GM12878 (cell line): ENCODE data around the gene SNX21. TPM values are rescaled to one million over a fixed set of nuclear protein-coding genes. Genes with fewer than 3 reads are reported as not detected.

Source experiments
- ASH2L ChIP-seq: fragments of 300-600, 200-600 bp; sonication (generic); IDR thresholded peaks from 2 replicates; pipeline ENCODE4 v1.6.1; 2017; ENCODE audit warnings: low read depth, mild to moderate bottlenecking, borderline replicate concordance
- E4F1 ChIP-seq: fragments of 450-650 bp; IDR thresholded peaks from 2 replicates; pipeline ENCODE4 v1.6.1; 2018; ENCODE audit warnings: borderline replicate concordance, mild to moderate bottlenecking; ENCODE audit not compliant: partially characterized antibody
- EGR1 ChIP-seq, 2 experiments: IDR thresholded peaks; 1 replicate in 1 of 2; 2 replicates in 1 of 2; pipeline ENCODE4 v1.6.1; 2011 to 2012; ENCODE audit warnings: low read depth in 2 of 2, low read length in 2 of 2, borderline replicate concordance in 1 of 2, mild to moderate bottlenecking in 1 of 2, moderate library complexity in 1 of 2
- HDAC6 ChIP-seq: fragments of 200-600 bp; sonication (generic); IDR thresholded peaks from one replicate; pipeline ENCODE4 v1.8.0; 2017; ENCODE audit warnings: antibody characterized with exemption; ENCODE audit not compliant: unreplicated experiment
- HDGF ChIP-seq: fragments of 450-650 bp; IDR thresholded peaks from 2 replicates; pipeline ENCODE4 v1.6.1; 2016; ENCODE audit warnings: antibody characterized with exemption
- MYC ChIP-seq: IDR thresholded peaks from 2 replicates; pipeline ENCODE4 v1.6.1; 2011; ENCODE audit warnings: mild to moderate bottlenecking, low read length, moderate library complexity, inconsistent platforms; ENCODE audit not compliant: insufficient read depth, insufficient replicate concordance, insufficient read length, severe bottlenecking
- NFYA ChIP-seq: IDR thresholded peaks from 2 replicates; pipeline ENCODE4 v1.6.1; 2011; ENCODE audit warnings: low read depth, mild to moderate bottlenecking, low read length, improper control_type of control experiment, borderline replicate concordance
- NR2C1 ChIP-seq: fragments of 450-650 bp; IDR thresholded peaks from 2 replicates; pipeline ENCODE4 v1.6.1; 2017; ENCODE audit warnings: antibody characterized with exemption, mild to moderate bottlenecking, moderate library complexity
- SIN3A ChIP-seq: IDR thresholded peaks from 2 replicates; pipeline ENCODE4 v1.6.1; 2012; ENCODE audit warnings: low read depth, low read length, improper control_type of control experiment
- TARDBP ChIP-seq: IDR thresholded peaks from 2 replicates; pipeline ENCODE4 v1.6.1; 2016; ENCODE audit warnings: borderline replicate concordance
- TCF3 ChIP-seq: IDR thresholded peaks from 2 replicates; pipeline ENCODE4 v1.6.1; 2012; ENCODE audit warnings: low read depth, mild to moderate bottlenecking, low read length, borderline replicate concordance; ENCODE audit not compliant: insufficient read depth
- ZNF687 ChIP-seq: fragments of 450-650 bp; IDR thresholded peaks from 2 replicates; pipeline ENCODE4 v1.6.1; 2017; ENCODE audit warnings: mild to moderate bottlenecking, moderate library complexity
- polyA plus RNA-seq, 11 experiments: library from polyadenylated mRNA; depleted of rRNA in 4 of 11; unstranded in 6 of 11; stranded (reverse) in 5 of 11; fragments of >200 nt; fragmentation: Nextera tagmentation in 4 of 11; fragmentation: Illumina TruSeq in 1 of 11; extraction: Ambion mirVana in 4 of 11; extraction: Trizol in 1 of 11; gene quantifications; 1 replicate in 1 of 11; 2 replicates in 10 of 11; pipeline versions ENCODE4 v1.2.1 to v1.2.3, GENCODE V29; 2011 to 2016; ENCODE audit warnings: inconsistent platforms in 2 of 11, missing spikeins in 2 of 11, low read depth in 1 of 11
- total RNA-seq, 4 experiments: library from RNA; depleted of rRNA in 3 of 4; stranded (reverse); fragments of >200 nt in 3 of 4; fragmentation: Illumina TruSeq in 1 of 4; extraction: Trizol in 1 of 4; gene quantifications; 2 replicates each; pipeline versions ENCODE4 v1.2.1 to v1.2.3, GENCODE V29; 2013 to 2021
- TF ChIP-seq, protein P1 (sequence below): fragments of 450-650 bp; IDR thresholded peaks from 2 replicates; pipeline ENCODE4 v1.6.1; 2017; ENCODE audit warnings: low read depth, mild to moderate bottlenecking, moderate library complexity
- TF ChIP-seq, protein P2 (sequence below): fragments of 450-650 bp; formaldehyde crosslinking; IDR thresholded peaks from 2 replicates; pipeline ENCODE4 v1.4.0; 2022; ENCODE audit warnings: mild to moderate bottlenecking, moderate library complexity

Gene SNX21
- total and polyA plus RNA-seq, 10 of the 15 experiments (the other 5 are each of a cell fraction or from before 2014, with no cell fraction given): 0.10 to 1.4 (median 0.57) TPM

- TF ChIP-seq ASH2L (no peak), NR2C1 (peak; percentile 96), NFYA (peak; percentile 99), MYC (no peak), ZNF687 (peak; percentile 71), EGR1 (IDR thresholded peaks at IDR 0.05; ENCODE audit: borderline replicate concordance in 1 of 2, low read depth in 2 of 2, low read length in 2 of 2) (0 out of 3 replicates have a peak, but pooled peaks of 1 of the 2 experiments have one; percentile 6), HDAC6 (no peak), TARDBP (no peak), SIN3A (peak; percentile 86), E4F1 (peak; percentile 92), HDGF (no peak), TCF3 (no peak)
- TF ChIP-seq, protein P1, sequence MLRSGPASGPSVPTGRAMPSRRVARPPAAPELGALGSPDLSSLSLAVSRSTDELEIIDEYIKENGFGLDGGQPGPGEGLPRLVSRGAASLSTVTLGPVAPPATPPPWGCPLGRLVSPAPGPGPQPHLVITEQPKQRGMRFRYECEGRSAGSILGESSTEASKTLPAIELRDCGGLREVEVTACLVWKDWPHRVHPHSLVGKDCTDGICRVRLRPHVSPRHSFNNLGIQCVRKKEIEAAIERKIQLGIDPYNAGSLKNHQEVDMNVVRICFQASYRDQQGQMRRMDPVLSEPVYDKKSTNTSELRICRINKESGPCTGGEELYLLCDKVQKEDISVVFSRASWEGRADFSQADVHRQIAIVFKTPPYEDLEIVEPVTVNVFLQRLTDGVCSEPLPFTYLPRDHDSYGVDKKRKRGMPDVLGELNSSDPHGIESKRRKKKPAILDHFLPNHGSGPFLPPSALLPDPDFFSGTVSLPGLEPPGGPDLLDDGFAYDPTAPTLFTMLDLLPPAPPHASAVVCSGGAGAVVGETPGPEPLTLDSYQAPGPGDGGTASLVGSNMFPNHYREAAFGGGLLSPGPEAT: peak; percentile 47; the same call in 1 of the 2 replicates
- TF ChIP-seq, protein P2, sequence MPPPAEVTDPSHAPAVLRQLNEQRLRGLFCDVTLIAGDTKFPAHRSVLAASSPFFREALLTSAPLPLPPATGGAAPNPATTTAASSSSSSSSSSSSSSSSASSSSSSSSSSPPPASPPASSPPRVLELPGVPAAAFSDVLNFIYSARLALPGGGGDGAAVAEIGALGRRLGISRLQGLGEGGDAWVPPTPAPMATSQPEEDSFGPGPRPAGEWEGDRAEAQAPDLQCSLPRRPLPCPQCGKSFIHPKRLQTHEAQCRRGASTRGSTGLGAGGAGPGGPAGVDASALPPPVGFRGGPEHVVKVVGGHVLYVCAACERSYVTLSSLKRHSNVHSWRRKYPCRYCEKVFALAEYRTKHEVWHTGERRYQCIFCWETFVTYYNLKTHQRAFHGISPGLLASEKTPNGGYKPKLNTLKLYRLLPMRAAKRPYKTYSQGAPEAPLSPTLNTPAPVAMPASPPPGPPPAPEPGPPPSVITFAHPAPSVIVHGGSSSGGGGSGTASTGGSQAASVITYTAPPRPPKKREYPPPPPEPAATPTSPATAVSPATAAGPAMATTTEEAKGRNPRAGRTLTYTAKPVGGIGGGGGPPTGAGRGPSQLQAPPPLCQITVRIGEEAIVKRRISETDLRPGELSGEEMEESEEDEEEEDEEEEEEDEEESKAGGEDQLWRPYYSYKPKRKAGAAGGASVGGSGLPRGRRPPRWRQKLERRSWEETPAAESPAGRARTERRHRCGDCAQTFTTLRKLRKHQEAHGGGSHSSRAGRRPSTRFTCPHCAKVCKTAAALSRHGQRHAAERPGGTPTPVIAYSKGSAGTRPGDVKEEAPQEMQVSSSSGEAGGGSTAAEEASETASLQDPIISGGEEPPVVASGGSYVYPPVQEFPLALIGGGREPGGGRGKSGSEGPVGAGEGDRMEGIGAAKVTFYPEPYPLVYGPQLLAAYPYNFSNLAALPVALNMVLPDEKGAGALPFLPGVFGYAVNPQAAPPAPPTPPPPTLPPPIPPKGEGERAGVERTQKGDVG (CRISPR knock-in tag): no peak
These were observed 23.7 kb downstream of the SNX21 start, which contains the start of the genes ACOT8 and ZSWIM3 (continued) for GRCh38 chr20:45857114-45857881.
